ENCODE data around the gene IQSEC1.
A peak's percentile ranks its signal among the peaks of the same experiment; 100 is the strongest.

The IQSEC1 gene

GRCh38 chr3:12929801-12930200 lies 143.4 kb downstream of the IQSEC1 start:
- DNase-seq: no peak

GRCh38 chr3:12926660-12927059 lies 146.6 kb downstream of the IQSEC1 start:
- no peak for DNase-seq

- no peak for DNase-seq
These were observed 147.6 kb downstream of the IQSEC1 start for GRCh38 chr3:12925648-12926047.

DNA sequence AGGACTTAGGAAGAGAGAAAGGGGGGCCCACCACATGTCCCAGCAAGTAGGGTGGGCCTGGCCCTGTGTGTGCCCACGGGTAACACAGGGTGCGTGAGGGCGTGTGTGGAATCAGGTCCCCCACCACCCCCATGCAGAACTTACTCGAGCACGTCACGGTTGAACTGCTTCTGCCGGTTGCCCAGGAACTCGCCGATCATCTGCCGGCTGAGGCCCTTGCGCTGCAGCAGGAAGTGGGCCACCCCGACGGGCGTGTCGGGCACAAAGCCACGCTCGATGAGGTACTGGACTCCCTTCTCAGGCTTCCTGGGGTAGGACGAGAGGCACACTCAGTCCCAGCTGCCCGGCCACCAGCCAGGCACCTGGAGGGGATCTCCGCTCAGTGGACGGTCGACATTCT lies 148.8 kb downstream of the IQSEC1 start:
- no peak for DNase-seq

- no peak for DNase-seq
These were observed 150.3 kb downstream of the IQSEC1 start for GRCh38 chr3:12922881-12923431.

DNA sequence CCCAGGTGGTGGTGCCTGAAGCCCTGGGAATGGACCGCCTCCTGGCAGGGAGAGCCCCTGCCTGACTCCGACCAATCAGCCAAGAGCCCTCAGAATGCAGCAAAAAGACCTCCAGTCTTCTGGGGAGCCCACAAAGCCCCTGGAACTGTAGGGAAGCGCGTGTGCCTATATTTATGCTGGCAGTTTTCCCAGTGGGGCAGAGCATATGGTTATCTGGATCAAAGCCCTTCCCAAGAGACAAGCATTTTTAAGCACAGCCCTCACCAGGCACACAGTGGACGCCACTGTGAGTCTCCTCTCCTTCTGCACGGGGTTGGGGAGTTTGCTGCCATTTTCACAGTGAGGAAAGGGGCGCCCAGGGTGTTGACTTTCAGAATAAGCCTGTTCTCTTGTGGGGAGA lies 150.9 kb downstream of the IQSEC1 start:
- DNase-seq: no peak

DNA sequence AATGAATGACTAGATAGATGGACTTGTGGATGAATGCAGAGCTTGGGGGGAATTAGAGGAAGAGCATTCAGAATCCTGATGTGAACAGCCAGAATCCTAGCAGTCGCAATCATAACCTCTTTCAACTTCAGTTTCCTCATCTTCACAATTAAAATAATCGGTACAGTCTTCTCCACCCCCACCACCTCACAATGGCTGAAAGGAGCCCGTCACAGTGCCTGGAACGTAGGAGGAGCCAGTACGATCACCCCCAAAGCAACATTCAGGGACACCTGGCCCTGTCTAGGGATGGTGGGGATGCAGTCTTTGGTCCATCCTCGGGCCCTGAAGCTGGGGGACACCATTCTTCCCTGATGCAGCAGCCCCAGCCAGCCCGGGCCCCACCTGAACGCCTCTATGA lies 151.5 kb downstream of the IQSEC1 start:
- no peak for DNase-seq

DNA sequence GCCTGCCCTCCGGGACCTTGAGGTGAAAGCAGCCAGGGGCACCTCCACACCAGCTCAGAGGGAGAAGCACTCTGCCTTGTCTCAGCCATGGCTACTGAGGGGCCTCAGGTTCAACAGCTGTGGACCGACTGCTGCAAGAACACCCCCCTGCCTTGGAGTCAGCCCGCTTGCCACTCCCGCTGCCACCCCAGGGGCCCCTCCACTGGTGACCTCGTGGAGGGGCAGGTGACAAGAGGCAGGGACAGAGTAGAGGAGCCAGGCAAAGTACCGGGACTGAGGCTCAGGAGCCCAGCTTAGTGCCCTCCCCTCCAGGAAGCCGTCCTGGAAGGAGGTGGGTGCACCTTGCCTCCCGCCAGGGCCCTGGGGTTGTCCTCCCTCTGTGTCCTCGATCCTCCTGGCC lies 152.3 kb downstream of the IQSEC1 start:
- no peak for DNase-seq

- DNase-seq: no peak
These were observed 154.0 kb downstream of the IQSEC1 start for GRCh38 chr3:12919205-12919604.

DNA sequence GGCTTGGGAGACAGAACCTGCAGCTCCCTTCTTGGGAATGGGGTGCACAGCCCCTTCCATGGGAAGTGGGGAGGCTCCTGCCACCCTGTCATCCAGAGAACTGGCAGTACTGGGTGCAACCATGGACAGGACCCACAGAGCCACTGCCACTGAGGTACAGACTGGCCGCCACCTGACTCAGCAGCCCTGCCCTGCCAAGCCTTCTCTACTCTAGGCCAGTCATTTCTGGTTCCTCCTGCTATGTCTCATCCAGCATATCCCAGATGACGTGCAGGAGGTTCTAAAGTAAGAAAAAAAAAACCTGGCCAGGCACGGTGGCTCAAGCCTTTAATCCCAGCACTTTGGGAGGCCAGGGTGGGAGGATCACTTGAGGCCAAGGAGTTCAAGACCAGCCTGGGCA lies 155.0 kb downstream of the IQSEC1 start:
- no peak for DNase-seq

- peak; percentile 55 for DNase-seq
These were observed 157.1 kb downstream of the IQSEC1 start for GRCh38 chr3:12916159-12916558.

DNA sequence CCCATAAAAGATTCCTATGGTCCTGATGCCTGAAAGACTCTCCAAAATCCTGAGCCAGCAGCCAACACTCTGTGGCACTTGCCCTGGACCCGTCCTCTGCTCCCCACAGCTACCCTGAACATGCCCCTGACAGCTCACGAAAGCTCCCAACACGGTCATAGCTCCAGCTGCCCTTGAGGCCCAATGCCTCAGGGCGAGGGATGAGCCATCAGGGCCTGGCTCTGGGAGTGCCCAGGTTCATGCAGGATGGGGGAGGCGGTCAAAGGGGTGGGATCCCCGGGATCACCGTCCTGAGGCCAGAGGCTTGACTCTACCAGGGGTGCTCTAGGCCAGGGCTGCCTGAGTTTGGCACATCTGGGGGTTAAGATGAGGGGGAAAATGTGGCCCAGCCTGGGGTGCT lies 159.1 kb downstream of the IQSEC1 start:
- DNase-seq: no peak

GRCh38 chr3:12911881-12912415 lies 161.3 kb downstream of the IQSEC1 start:
- no peak for DNase-seq

GRCh38 chr3:12910356-12911099 lies 162.7 kb downstream of the IQSEC1 start:
- no peak for DNase-seq

- no peak for DNase-seq
These were observed 163.5 kb downstream of the IQSEC1 start for GRCh38 chr3:12909710-12910109.

DNA sequence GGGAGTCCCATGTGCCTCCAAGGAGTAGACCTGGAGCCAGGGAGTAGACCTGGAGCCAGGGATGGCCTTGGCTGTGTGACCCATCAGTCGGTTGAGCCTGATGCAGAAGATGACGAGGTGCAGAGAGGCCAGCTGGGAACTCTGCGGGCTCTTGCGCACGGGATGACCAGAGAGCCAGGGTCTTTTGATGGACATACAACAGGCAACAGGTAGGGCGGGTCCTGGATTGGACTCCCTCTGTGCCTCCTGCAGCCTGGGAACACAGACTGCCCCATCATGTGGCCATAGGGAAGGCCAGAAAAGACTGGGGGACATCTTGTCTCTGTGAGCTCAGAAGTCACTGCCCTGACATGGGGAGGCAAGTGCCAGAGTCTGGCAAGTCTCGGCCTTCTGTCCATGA lies 164.4 kb downstream of the IQSEC1 start:
- DNase-seq: no peak

DNA sequence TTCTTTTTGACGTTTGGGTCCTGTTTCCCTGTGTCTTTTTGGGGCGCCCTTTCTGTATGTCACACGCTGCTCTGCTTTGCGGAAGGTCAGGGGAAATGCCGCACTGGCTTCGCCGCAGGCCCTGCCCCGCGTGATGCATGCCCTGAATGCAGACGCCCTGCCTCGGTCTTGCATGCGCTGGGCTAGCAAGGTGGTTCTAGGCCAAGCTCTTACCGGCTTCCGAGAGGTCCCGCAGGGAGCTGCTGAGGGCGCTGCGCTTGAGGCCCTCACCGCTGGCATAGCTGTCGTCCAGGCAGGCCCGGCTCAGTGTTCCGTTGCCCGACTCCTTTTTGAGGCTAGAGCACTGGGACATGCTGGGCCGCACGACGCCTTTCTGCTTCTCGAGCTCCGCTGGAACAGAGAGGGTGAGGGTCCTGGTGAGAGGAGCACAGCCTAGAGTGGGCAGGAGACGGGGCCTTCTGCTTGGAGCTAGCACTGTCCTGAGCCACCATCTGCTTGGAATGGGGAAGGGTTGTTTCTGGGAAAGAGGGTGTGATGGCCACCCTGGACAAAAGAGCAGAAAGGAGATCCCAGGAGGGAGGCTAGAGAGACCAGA lies 165.0 kb downstream of the IQSEC1 start:
- DNase-seq: no peak

GRCh38 chr3:12907729-12908128 lies 165.5 kb downstream of the IQSEC1 start:
- DNase-seq: no peak

GRCh38 chr3:12907296-12907695 lies 165.9 kb downstream of the IQSEC1 start:
- no peak for DNase-seq

- DNase-seq: no peak
These were observed 166.3 kb downstream of the IQSEC1 start for GRCh38 chr3:12906916-12907290.

DNA sequence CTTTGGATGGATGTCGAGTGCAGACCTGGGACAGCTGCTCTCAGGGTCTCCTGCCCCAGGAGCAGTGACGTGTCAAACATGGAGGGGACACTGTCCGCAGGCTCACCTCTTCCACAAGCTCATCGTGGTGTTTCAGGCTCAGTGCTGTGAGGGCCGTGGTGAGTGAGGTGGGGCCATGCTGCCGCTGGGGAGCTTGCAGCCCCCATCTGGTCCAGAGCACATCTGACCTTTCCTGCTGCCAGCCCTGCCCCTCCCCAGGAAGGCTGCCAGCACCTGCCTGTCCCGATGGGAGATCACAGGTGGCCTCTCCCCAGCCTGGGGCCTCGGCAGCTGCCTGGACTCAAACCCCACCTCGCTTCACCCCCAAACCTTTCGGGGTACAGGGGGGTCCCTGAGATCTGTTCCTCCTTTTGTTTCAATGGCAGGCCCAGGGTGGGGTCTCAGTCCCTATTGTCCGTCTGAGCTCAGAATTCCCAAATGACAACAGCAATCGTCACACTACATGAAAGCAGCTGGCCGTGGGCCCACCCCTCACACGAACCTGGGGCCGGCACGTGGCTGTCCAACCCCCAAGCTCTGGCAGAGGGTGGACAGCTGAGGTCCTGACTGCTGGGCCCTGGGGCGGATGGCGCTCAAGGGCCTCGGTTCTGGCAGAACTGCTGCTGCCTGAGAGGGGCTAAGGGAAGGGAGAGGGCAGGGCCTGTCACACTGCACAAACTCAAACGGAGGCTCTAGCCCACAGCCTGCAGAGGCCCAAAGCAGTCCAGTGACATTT lies 166.9 kb downstream of the IQSEC1 start:
- DNase-seq: no peak

- DNase-seq: no peak
These were observed 167.7 kb downstream of the IQSEC1 start for GRCh38 chr3:12905316-12906071.

DNA sequence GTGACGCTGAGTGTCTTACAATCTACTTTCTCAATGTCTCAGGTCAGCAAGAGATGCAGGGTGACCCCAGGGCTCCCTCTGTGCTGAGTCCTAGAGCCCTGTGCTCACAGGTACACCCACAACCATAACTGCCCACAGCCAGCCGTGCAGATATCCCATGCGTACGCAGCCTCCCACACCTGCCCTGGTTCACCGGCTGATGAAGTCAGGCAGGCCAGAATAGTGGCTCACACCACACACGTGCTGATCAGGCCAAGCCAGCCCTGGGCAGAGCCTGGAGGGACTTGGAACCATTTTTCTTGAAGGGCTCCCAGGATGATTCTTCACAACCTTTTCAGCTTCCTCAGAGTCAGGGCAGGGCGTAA lies 168.3 kb downstream of the IQSEC1 start:
- no peak for DNase-seq

Measured in CD4-positive, alpha-beta T cell treated with Interleukin-10 for 1 hour (primary cell).